Ishikawa (cell line): ENCODE results near the gene BRMS1L.

Source experiments
- CEBPB ChIP-seq: IDR thresholded peaks from 2 replicates; pipeline ENCODE4 v1.6.1; 2012
- CREB1 ChIP-seq: IDR thresholded peaks from 2 replicates; pipeline ENCODE4 v1.6.1; 2012; ENCODE audit warnings: low read depth
- EP300 ChIP-seq: IDR thresholded peaks from 2 replicates; pipeline ENCODE4 v1.6.1; 2012; ENCODE audit warnings: borderline replicate concordance
- MAX ChIP-seq: IDR thresholded peaks from 2 replicates; pipeline ENCODE4 v1.6.1; 2012
- RAD21 ChIP-seq: IDR thresholded peaks from 2 replicates; pipeline ENCODE4 v1.6.1; 2012; ENCODE audit warnings: low read depth
- TAF1 ChIP-seq: IDR thresholded peaks from 2 replicates; pipeline ENCODE4 v1.6.1; 2012; ENCODE audit warnings: low read depth, mild to moderate bottlenecking
- TEAD4 ChIP-seq: IDR thresholded peaks from 2 replicates; pipeline ENCODE4 v1.6.1; 2012
- ZBTB7A ChIP-seq: IDR thresholded peaks from 2 replicates; pipeline ENCODE4 v1.6.1; 2012; ENCODE audit warnings: low read depth
- TF ChIP-seq, protein P1 (sequence below): IDR thresholded peaks from 2 replicates; pipeline ENCODE4 v1.6.1; 2012; ENCODE audit warnings: low read depth, mild to moderate bottlenecking

- TF ChIP-seq EP300: no peak
- TF ChIP-seq ZBTB7A: no peak
- TF ChIP-seq TAF1: no peak
- no peak for TF ChIP-seq MAX
- TF ChIP-seq, protein P1, sequence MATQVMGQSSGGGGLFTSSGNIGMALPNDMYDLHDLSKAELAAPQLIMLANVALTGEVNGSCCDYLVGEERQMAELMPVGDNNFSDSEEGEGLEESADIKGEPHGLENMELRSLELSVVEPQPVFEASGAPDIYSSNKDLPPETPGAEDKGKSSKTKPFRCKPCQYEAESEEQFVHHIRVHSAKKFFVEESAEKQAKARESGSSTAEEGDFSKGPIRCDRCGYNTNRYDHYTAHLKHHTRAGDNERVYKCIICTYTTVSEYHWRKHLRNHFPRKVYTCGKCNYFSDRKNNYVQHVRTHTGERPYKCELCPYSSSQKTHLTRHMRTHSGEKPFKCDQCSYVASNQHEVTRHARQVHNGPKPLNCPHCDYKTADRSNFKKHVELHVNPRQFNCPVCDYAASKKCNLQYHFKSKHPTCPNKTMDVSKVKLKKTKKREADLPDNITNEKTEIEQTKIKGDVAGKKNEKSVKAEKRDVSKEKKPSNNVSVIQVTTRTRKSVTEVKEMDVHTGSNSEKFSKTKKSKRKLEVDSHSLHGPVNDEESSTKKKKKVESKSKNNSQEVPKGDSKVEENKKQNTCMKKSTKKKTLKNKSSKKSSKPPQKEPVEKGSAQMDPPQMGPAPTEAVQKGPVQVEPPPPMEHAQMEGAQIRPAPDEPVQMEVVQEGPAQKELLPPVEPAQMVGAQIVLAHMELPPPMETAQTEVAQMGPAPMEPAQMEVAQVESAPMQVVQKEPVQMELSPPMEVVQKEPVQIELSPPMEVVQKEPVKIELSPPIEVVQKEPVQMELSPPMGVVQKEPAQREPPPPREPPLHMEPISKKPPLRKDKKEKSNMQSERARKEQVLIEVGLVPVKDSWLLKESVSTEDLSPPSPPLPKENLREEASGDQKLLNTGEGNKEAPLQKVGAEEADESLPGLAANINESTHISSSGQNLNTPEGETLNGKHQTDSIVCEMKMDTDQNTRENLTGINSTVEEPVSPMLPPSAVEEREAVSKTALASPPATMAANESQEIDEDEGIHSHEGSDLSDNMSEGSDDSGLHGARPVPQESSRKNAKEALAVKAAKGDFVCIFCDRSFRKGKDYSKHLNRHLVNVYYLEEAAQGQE: no peak
- TF ChIP-seq CREB1: no peak
- TF ChIP-seq CEBPB: no peak
- no peak for TF ChIP-seq RAD21
- no peak for TF ChIP-seq TEAD4
Measured at GRCh38 chr14:35807131-35807961, 18.8 kb upstream of the BRMS1L start.
